Stimulated activated CD4-positive, alpha-beta T cell treated with anti-CD3 and anti-CD28 coated beads, Interleukin-1b, Interleukin-23, amount 100 ng/mL, for 24 hours (primary cell): Measurements from ENCODE around the gene MCTS1.
A peak's percentile ranks its signal among the peaks of the same experiment; 100 is the strongest.
"Not testable (repeated sequence)": the region's sequence is repeated elsewhere in the genome, so short reads cannot be mapped to it uniquely, and the experiment has no call there.

Experiments
- DNase-seq, 4 experiments: peaks; one replicate each; pipeline ENCODE4 v3.0.0-alpha.2; 2020; ENCODE audit warnings: low read depth in 4 of 4, low spot score in 1 of 4

The MCTS1 gene

GRCh38 chrX:120603707-120604360 is at the start of gene MCTS1:
Gene MCTS1 (plus strand): TSS chrX:120604101. CDS start chrX:120604237, 136 bp downstream.
- DNase-seq, result peak; percentile 38 to 56 (median 46)

- DNase-seq, result no peak
Measured at GRCh38 chrX:120556251-120556650, 47.6 kb upstream of the MCTS1 start.

GRCh38 chrX:120559804-120560203 is 44.1 kb upstream of the MCTS1 start:
- DNase-seq, result no peak

DNA sequence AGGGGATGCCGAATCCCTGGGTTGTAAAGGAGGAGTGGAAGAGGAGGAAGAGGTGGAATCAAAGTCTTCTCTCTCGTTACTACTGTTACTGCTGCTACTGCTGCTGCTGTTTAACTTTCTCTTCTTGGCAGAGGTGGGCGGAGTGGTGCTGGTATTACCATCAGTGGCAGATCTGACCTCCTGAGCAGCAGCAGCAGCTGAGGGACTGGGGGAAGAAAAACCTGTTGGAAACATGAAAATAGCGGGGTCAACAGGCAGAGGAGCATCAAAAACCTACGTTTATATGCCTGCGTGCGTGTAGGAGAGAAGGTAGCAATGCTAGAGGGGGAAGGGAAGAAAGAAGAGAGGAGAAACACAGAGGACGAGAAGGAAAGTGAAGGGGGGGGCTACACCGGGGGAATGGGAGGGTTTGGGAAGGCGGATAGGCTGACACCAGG is 43.5 kb upstream of the MCTS1 start:
- peak in 1 of 4 experiments; percentile 17 for DNase-seq

GRCh38 chrX:120560842-120561633 is 42.9 kb upstream of the MCTS1 start, which contains the start of gene CUL4B:
Gene CUL4B (minus strand): TSS chrX:120560962. CDS start chrX:120560638, 324 bp downstream.
- DNase-seq, result peak; percentile 57 to 82 (median 70)

GRCh38 chrX:120561634-120562568 is 42.0 kb upstream of the MCTS1 start:
- DNase-seq, result no peak

DNA sequence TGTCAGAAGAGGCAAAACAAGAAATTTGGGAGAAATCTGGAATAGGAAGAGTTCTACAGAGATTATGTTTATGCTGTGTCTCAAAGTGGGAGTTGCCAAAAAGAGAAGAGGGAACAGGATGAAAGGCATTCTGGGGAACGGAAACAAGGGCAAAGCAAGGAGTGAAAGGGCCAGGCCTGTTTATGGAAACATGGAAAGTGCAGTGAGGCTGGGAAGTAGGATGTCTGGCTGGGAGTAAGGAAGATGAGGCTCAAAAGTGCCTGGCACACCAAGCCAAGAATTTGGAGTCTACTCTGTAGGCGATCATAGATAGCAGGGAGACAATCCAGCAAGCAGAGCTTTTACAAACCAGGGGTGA is 41.4 kb upstream of the MCTS1 start:
- DNase-seq, result no peak

DNA sequence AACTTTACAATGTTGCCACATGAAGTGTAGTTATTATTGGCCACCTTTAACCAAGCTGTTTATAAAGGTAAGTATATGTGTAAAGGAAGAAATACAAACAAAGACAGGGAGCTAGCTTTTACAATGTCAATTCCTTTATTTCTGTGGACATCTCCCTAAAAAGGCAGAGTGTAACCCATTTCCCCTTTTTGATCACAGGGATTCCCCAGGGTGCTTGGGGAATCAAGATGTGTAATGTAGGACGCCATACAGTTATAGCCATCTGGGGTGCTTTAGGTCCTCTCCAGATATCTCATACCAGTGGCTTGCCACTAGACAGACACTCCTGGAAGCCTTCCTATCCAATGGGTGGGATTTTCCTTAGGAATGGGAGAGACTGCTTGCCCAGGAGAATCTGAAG is 39.0 kb upstream of the MCTS1 start:
- DNase-seq, result no peak

GRCh38 chrX:120566817-120567216 is 37.1 kb upstream of the MCTS1 start:
- no peak for DNase-seq

DNA sequence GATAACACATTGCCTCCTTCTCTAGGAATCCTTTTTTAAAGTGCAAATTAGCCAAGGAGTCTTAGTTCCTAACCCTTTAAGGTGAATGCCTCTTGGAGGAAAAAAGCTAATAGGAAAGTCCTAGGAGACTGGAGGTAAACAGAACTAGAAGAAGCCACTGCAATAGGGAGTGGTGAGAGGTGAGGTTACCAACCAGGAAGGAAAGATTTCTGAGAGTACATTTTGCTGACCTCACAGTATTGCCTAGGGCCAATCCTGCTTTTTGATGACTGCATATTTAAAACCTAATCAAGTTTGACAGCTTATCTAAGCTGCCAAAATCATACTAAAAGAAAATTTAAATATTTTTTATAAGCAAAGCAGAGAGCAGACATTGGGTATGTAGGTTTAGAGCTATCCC is 35.9 kb upstream of the MCTS1 start:
- no peak for DNase-seq

DNA sequence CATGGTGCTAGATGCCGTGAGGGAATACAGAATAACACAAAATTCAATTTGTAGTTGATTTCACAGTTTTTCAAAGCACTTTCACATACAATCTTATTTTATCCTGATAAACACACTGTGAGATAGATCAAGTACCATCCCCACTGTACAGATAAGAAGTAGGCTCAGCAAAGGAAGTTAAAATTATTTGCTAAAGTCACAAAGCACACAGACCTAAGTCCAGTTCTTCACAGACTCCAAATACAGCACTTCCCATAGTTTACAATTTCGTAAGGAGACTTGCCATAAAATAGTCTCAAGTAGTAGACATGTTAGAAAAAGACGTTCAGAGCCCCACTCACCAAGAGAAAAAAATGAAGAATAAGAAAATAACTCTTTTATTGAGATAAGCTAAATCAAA is 35.3 kb upstream of the MCTS1 start:
- no peak for DNase-seq

- DNase-seq, result no peak
Measured at GRCh38 chrX:120570011-120570600, 33.8 kb upstream of the MCTS1 start.

- DNase-seq, result not testable (repeated sequence)
Measured at GRCh38 chrX:120573806-120574205, 30.1 kb upstream of the MCTS1 start.

- DNase-seq, result no peak
Measured at GRCh38 chrX:120575379-120576114, 28.4 kb upstream of the MCTS1 start.

DNA sequence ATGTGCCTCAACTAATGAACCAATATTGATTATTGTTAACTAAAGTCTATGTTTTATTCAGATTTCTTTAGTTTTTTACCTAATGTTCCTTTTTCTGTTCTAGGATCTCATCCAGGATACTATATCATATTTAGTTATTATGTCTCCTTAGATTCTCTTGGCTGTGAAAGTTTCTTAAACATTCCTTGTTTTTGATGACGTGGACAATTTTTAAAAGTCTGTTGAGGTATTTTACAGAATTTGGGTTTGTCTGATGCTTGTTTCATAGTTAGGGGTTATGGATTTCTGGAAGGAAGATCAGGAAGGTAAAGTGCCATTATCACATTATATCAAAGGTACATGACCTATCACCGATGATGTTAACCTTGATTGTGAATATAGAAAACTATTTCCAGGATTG is 18.2 kb upstream of the MCTS1 start:
- no peak for DNase-seq

DNA sequence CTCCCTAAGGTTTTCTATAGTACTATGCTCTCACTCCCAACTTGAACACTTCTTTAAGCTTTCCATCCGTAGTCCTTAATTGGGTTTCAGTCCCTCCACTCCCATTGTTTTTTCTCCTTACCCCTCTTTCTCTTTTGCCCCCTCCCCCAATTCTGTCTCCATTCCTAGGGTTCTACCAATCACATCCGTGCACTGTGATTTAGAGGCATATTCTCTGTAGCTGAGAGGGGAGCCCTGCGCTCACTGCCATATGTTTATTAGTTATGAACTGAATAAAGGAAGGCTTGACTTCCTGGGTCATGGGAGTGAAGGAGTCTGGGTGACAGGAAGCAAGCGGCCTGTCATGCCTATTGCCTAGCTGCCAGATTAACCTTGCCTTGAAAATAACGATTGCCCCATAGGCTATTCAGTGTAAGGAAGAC is 471 bp downstream of the MCTS1 start:
- DNase-seq, result peak in 1 of 4 experiments; percentile 2

DNA sequence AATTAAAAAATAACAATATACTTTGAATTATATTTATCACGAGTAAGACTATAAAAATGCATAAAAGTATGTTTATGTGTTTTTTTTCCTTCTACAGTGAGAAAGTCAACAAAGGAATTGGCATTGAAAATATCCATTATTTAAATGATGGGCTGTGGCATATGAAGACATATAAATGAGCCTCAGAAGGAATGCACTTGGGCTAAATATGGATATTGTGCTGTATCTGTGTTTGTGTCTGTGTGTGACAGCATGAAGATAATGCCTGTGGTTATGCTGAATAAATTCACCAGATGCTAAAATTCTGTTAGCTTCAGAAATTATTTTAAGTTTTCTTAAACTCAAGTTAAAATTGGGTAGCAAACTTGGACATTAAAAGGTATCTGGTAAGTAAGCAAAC is 8.2 kb downstream of the MCTS1 start:
- no peak for DNase-seq

- DNase-seq, result no peak
Measured at GRCh38 chrX:120614816-120615215, 10.9 kb downstream of the MCTS1 start.

- no peak for DNase-seq
Measured at GRCh38 chrX:120617996-120618630, 14.2 kb downstream of the MCTS1 start.

- no peak for DNase-seq
Measured at GRCh38 chrX:120625371-120625770, 21.5 kb downstream of the MCTS1 start.
